Ovary (tissue), 3 donors: Measurements from ENCODE around the gene ZNF346.

ENCODE experiments used
- POLR2A ChIP-seq: fragments of 450-650 bp; IDR thresholded peaks from one replicate; pipeline ENCODE4 v1.6.1; 2017; ENCODE audit warnings: antibody characterized with exemption, mild to moderate bottlenecking, moderate library complexity
- TF ChIP-seq, protein P1 (sequence below), 3 donors: fragments of 450-650 bp in 2 of 3; fragments of 200-600 bp in 1 of 3; IDR thresholded peaks; one replicate each; pipeline versions ENCODE4 v1.5.1 to v1.8.0; 2016 to 2022; ENCODE audit warnings: antibody characterized with exemption in 3 of 3, mild to moderate bottlenecking in 1 of 3
- donor health status: DM: no; HTN: no; CAD: no.

DNA sequence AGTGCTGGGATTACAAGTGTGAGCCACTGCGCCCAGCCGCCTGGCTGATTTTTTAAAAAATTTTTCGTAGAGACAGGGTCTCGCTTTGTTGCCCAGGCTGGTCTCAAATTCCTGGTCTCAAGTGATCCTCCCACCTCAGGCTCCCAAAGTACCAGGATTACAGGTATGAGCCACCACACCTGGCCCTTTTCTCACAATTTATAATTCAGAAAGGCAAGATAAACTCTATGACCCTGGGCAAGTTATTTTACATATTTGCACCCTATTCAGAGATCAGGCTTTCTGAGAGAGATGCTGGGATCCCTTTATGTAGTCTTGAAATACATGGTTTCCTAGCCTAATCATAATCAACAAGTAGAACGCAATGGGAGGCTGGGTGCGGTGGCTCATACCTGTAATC lies 20.6 kb downstream of the ZNF346 start:
- TF ChIP-seq, protein P1, sequence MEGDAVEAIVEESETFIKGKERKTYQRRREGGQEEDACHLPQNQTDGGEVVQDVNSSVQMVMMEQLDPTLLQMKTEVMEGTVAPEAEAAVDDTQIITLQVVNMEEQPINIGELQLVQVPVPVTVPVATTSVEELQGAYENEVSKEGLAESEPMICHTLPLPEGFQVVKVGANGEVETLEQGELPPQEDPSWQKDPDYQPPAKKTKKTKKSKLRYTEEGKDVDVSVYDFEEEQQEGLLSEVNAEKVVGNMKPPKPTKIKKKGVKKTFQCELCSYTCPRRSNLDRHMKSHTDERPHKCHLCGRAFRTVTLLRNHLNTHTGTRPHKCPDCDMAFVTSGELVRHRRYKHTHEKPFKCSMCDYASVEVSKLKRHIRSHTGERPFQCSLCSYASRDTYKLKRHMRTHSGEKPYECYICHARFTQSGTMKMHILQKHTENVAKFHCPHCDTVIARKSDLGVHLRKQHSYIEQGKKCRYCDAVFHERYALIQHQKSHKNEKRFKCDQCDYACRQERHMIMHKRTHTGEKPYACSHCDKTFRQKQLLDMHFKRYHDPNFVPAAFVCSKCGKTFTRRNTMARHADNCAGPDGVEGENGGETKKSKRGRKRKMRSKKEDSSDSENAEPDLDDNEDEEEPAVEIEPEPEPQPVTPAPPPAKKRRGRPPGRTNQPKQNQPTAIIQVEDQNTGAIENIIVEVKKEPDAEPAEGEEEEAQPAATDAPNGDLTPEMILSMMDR (IDR thresholded peaks at IDR 0.05) = no peak
- no peak for TF ChIP-seq POLR2A
